ENCODE measurements around the gene RABGGTA.

GRCh38 chr14:24308342-24309124 lies 37.1 kb upstream of the RABGGTA start:
- no peak for TF ChIP-seq TAF1 (IDR thresholded peaks at IDR 0.05; ENCODE audit: low read depth)
- no peak for TF ChIP-seq CREB1 (IDR thresholded peaks at IDR 0.05; ENCODE audit: low read depth)
- TF ChIP-seq EP300 (IDR thresholded peaks at IDR 0.05; ENCODE audit: borderline replicate concordance), result no peak
- no peak for TF ChIP-seq MAX (IDR thresholded peaks at IDR 0.05)
- TF ChIP-seq YY1 (IDR thresholded peaks at IDR 0.05; ENCODE audit: low read depth), result no peak
- no peak for TF ChIP-seq NFIC (IDR thresholded peaks at IDR 0.05)
- TF ChIP-seq CEBPB (IDR thresholded peaks at IDR 0.05), result no peak
- TF ChIP-seq TCF12 (IDR thresholded peaks at IDR 0.05; ENCODE audit: low read depth), result no peak

Data from Ishikawa (cell line).